ENCODE results near the gene NMS. TPM values are rescaled to one million over a fixed set of nuclear protein-coding genes. Genes with fewer than 3 reads are reported as not detected.

Gene NMS
- polyA plus RNA-seq, 1 donor from 2014 or later: not detected

DNA sequence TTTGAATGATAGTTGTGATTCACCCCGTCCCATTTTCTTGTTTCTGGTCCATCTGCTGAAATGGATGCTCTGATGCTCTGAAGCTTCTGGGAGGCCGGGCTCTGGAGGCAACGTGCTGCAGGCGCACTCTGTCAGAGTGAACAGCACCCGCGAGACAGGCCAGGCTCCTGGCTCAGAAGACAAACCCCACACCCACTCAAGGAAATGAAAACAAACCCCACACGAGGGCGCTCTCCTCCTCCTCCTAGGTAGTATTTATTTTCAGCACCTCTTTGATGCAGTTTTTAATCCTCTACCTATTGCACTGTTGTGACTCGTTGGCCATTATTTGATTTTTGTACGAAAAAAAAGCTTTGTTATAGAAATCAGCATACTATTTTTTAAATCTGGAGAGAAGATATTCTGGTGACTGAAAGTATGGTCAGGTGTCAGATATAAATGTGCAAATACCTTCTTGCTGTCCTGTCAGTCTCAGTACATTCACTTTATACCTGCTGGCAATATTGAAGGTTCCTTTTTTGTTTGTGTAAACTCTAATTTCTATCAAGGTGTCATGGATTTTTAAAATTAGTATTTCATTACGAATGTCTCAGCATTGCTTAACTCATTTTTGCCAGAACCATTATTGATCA lies 42.5 kb upstream of the NMS start:
- H2AFZ ChIP-seq (ENCODE audit: low read depth, low read length): no peak overlapping the region
- H3K9ac ChIP-seq (ENCODE audit: low read length): no peak overlapping the region
- H4K20me1 ChIP-seq (ENCODE audit: insufficient read depth): no peaks in the 10 kb centered on the region
- no peaks in the 10 kb centered on the region for H3K9me3 ChIP-seq (ENCODE audit: low read length)
- H3K9me2 ChIP-seq (ENCODE audit: insufficient read depth, low read length): no peaks in the 10 kb centered on the region
- no peaks in the 10 kb centered on the region for H3K36me3 ChIP-seq (ENCODE audit: insufficient read depth, low read length)
- H3K27ac ChIP-seq (ENCODE audit: low read length): no peak overlapping the region
- H3K4me2 ChIP-seq (ENCODE audit: low read length): no peak overlapping the region
- H3K79me2 ChIP-seq (replicated peaks; ENCODE audit: insufficient read depth, low read length): no peaks in the 10 kb centered on the region
- no peaks in the 10 kb centered on the region for H3F3A ChIP-seq (ENCODE audit: insufficient read depth, low read length, poor library complexity, severe bottlenecking)
- H3K4me3 ChIP-seq (ENCODE audit: low read length): no peak overlapping the region
- TF ChIP-seq POLR2AphosphoS5 (IDR thresholded peaks at IDR 0.05): no peak
- TF ChIP-seq, protein P1, sequence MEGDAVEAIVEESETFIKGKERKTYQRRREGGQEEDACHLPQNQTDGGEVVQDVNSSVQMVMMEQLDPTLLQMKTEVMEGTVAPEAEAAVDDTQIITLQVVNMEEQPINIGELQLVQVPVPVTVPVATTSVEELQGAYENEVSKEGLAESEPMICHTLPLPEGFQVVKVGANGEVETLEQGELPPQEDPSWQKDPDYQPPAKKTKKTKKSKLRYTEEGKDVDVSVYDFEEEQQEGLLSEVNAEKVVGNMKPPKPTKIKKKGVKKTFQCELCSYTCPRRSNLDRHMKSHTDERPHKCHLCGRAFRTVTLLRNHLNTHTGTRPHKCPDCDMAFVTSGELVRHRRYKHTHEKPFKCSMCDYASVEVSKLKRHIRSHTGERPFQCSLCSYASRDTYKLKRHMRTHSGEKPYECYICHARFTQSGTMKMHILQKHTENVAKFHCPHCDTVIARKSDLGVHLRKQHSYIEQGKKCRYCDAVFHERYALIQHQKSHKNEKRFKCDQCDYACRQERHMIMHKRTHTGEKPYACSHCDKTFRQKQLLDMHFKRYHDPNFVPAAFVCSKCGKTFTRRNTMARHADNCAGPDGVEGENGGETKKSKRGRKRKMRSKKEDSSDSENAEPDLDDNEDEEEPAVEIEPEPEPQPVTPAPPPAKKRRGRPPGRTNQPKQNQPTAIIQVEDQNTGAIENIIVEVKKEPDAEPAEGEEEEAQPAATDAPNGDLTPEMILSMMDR (IDR thresholded peaks at IDR 0.05; ENCODE audit: poor library complexity, severe bottlenecking): peak; percentile 23
- TF ChIP-seq EP300 (conservative IDR thresholded peaks at IDR 0.05; ENCODE audit: poor library complexity, severe bottlenecking): no peak
- TF ChIP-seq, protein P2, sequence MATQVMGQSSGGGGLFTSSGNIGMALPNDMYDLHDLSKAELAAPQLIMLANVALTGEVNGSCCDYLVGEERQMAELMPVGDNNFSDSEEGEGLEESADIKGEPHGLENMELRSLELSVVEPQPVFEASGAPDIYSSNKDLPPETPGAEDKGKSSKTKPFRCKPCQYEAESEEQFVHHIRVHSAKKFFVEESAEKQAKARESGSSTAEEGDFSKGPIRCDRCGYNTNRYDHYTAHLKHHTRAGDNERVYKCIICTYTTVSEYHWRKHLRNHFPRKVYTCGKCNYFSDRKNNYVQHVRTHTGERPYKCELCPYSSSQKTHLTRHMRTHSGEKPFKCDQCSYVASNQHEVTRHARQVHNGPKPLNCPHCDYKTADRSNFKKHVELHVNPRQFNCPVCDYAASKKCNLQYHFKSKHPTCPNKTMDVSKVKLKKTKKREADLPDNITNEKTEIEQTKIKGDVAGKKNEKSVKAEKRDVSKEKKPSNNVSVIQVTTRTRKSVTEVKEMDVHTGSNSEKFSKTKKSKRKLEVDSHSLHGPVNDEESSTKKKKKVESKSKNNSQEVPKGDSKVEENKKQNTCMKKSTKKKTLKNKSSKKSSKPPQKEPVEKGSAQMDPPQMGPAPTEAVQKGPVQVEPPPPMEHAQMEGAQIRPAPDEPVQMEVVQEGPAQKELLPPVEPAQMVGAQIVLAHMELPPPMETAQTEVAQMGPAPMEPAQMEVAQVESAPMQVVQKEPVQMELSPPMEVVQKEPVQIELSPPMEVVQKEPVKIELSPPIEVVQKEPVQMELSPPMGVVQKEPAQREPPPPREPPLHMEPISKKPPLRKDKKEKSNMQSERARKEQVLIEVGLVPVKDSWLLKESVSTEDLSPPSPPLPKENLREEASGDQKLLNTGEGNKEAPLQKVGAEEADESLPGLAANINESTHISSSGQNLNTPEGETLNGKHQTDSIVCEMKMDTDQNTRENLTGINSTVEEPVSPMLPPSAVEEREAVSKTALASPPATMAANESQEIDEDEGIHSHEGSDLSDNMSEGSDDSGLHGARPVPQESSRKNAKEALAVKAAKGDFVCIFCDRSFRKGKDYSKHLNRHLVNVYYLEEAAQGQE (IDR thresholded peaks at IDR 0.05; ENCODE audit: borderline replicate concordance): no peak
- no peak for TF ChIP-seq EZH2 (IDR thresholded peaks at IDR 0.05; ENCODE audit: borderline replicate concordance, insufficient read depth, low read length, poor library complexity, severe bottlenecking)
- no peak for TF ChIP-seq RAD21 (conservative IDR thresholded peaks at IDR 0.05)
- no peaks in the 10 kb centered on the region for H3K27me3 ChIP-seq (ENCODE audit: insufficient read depth, low read depth, low read length)

DNA sequence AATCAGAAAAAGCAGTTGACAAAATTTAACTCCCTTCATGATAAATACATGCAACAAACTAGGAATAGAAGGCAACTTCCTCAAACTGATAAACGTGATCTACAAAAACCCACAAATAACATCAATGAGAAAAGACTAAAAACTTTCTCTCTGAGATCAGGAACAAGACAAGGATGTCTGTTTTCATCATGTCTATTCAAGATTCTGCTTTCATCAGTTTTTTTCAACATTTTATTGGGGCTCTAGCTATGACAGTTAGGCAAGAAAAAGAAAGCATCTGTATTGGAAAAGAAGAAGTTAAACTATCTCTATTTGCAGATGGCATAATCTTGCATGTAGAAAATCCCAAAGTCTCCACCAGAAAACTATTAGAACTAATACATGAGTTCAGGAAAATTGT lies 40.6 kb upstream of the NMS start:
- Histone ChIP-seq H3K4me2 (ENCODE audit: low read length) (no peak overlapping the region), H2AFZ (ENCODE audit: low read depth, low read length) (no peak overlapping the region), H3K36me3 (ENCODE audit: insufficient read depth, low read length) (no peaks in the 10 kb centered on the region), H3K27ac (ENCODE audit: low read length) (no peak overlapping the region), H3K79me2 (replicated peaks; ENCODE audit: insufficient read depth, low read length) (no peaks in the 10 kb centered on the region), H3K4me3 (ENCODE audit: low read length) (no peak overlapping the region), H3F3A (ENCODE audit: insufficient read depth, low read length, poor library complexity, severe bottlenecking) (no peaks in the 10 kb centered on the region), H3K9me2 (ENCODE audit: insufficient read depth, low read length) (no peaks in the 10 kb centered on the region), H4K20me1 (ENCODE audit: insufficient read depth) (no peaks in the 10 kb centered on the region), H3K27me3 (ENCODE audit: insufficient read depth, low read depth, low read length) (no peaks in the 10 kb centered on the region), H3K9ac (ENCODE audit: low read length) (no peak overlapping the region), H3K9me3 (ENCODE audit: low read length) (no peaks in the 10 kb centered on the region)
- TF ChIP-seq TAF1 (IDR thresholded peaks at IDR 0.05; ENCODE audit: low read depth) (no peak), EP300 (conservative IDR thresholded peaks at IDR 0.05; ENCODE audit: poor library complexity, severe bottlenecking) (no peak), MXI1 (conservative IDR thresholded peaks at IDR 0.05; ENCODE audit: poor library complexity, severe bottlenecking) (no peak), EZH2 (IDR thresholded peaks at IDR 0.05; ENCODE audit: borderline replicate concordance, insufficient read depth, low read length, poor library complexity, severe bottlenecking) (no peak), POLR2AphosphoS5 (IDR thresholded peaks at IDR 0.05) (no peak), RAD21 (conservative IDR thresholded peaks at IDR 0.05) (no peak), SMC3 (conservative IDR thresholded peaks at IDR 0.05; ENCODE audit: poor library complexity) (no peak)
- TF ChIP-seq, protein P2 (IDR thresholded peaks at IDR 0.05; ENCODE audit: borderline replicate concordance): no peak
- TF ChIP-seq, protein P1 (IDR thresholded peaks at IDR 0.05; ENCODE audit: poor library complexity, severe bottlenecking): no peak
